Gastrocnemius medialis (tissue), 4 donors: ENCODE data around the gene IARS2.

Source experiments
- CTCF ChIP-seq, 5 experiments: fragments of 450-650 bp in 3 of 5; fragments of 200-600 bp in 2 of 5; sonication (generic) in 2 of 5; IDR thresholded peaks in 4 of 5; conservative IDR thresholded peaks in 1 of 5; 1 replicate in 4 of 5; 2 replicates in 1 of 5; pipeline ENCODE4 v1.5.1; 2016 to 2019; ENCODE audit warnings: antibody characterized with exemption in 5 of 5, mild to moderate bottlenecking in 3 of 5, moderate library complexity in 3 of 5
- POLR2A ChIP-seq, 2 donors: fragments of 450-650 bp; IDR thresholded peaks; one replicate each; pipeline ENCODE4 v1.6.1; 2017; ENCODE audit warnings: antibody characterized with exemption in 2 of 2, mild to moderate bottlenecking in 2 of 2, moderate library complexity in 2 of 2

DNA sequence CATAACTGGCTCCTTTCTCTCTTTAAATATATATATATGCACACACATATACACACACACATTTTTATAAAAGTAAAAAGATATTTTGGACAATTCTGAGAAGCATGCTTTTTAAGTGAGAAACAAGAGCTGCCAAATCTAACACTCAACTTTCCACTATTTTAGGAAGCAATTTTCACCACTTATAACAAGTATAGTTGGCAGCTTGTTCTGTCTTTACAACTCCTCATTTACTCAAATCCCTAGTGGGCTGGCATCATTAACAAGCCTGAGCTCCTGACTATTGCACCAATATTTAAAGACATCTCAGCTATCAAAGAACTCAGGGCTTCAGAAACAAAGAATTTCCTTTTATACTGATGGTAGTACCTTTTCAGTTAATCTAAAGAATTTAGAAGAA, 101.8 kb downstream of the IARS2 start:
- TF ChIP-seq CTCF (IDR thresholded peaks at IDR 0.05 in 4 of 5, conservative IDR thresholded peaks at IDR 0.05 in 1 of 5) = no peak
- no peak for TF ChIP-seq POLR2A (IDR thresholded peaks at IDR 0.05)
